Suprapubic skin (tissue), 3 donors: ENCODE data around the gene PPP2R2C.

ENCODE experiments used
- CTCF ChIP-seq, 2 donors: fragments of 200-600 bp in 1 of 2; fragments of 450-650 bp in 1 of 2; sonication (generic) in 1 of 2; IDR thresholded peaks; one replicate each; pipeline ENCODE4 v1.5.1; 2016 to 2019; ENCODE audit warnings: antibody characterized with exemption in 2 of 2, mild to moderate bottlenecking in 1 of 2, moderate library complexity in 1 of 2
- POLR2AphosphoS5 ChIP-seq, 3 donors: sonication (generic); formaldehyde crosslinking; IDR thresholded peaks; one replicate each; pipeline ENCODE4 v1.6.1; 2017; ENCODE audit warnings: antibody characterized with exemption in 3 of 3

GRCh38 chr4:6469144-6469543 is 3.3 kb downstream of the PPP2R2C start:
- TF ChIP-seq POLR2AphosphoS5 (IDR thresholded peaks at IDR 0.05) (no peak), CTCF (IDR thresholded peaks at IDR 0.05) (no peak)
